BJ (cell line): ENCODE results near the gene RGS7. TPM values are rescaled to one million over a fixed set of nuclear protein-coding genes. Genes with fewer than 3 reads are reported as not detected.
A peak's percentile ranks its signal among the peaks of the same experiment; 100 is the strongest.

Source experiments
- CTCF ChIA-PET: fragments of 350-600 bp; formaldehyde crosslinking; extraction: SDS; loops from one replicate; lab custom pipeline; 2021; ENCODE audit warnings: antibody characterized with exemption, inconsistent platforms; lab: Yijun Ruan, JAX
- POLR2A ChIA-PET: fragments of 300-600 bp; sonication (Branson Sonifier 250); formaldehyde crosslinking; extraction: SDS; loops from one replicate; lab custom pipeline; 2021; ENCODE audit warnings: antibody characterized with exemption; lab: Charles Lee
- DNase-seq: peaks from one replicate; pipeline ENCODE4 v3.0.0-alpha.2; 2011; ENCODE audit warnings: low read depth
- H3K27me3 ChIP-seq: 2 replicates; pipeline ENCODE4 v1.6.0; 2011; ENCODE audit warnings: low read length; ENCODE audit not compliant: control insufficient read depth, insufficient read depth
- H3K36me3 ChIP-seq: 2 replicates; pipeline ENCODE4 v1.5.1; 2011; ENCODE audit warnings: low read length; ENCODE audit not compliant: control insufficient read depth, insufficient read depth
- H3K4me3 ChIP-seq: 2 replicates; pipeline ENCODE4 v1.5.1; 2011; ENCODE audit warnings: low read depth, mild to moderate bottlenecking, control low read depth, low read length
- polyA plus RNA-seq: library from polyadenylated mRNA; depleted of rRNA; stranded (reverse); fragments of >200 nt; gene quantifications from 2 replicates; pipeline ENCODE4 v1.2.3, GENCODE V29; 2011
- TF ChIP-seq, protein P1 (sequence below): IDR thresholded peaks from 2 replicates; pipeline ENCODE4 v1.5.1; 2011; ENCODE audit warnings: low read depth, mild to moderate bottlenecking, control low read depth, inconsistent platforms, low read length, moderate library complexity; ENCODE audit not compliant: insufficient read depth

The RGS7 gene
- polyA plus RNA-seq, 1 experiment, result 0.93 TPM

DNA sequence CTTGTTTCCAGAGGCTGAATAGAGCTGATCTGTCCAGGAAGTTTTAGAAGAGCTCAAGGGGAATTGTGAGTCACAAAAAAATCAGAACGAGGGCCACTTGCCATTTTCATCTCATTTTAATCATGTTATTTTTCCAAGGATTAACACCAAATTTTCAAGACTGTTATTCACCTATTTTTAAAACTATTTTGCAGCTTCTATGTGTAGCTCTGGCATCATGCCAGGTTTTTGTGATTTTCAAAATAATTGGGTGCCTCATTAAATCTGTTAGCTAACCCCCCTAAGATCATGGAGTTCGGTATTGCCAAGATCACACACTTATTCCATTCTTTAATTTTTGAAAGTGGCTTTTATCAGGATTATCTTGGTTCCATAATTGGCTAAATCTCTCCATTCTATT lies 90.9 kb downstream of the RGS7 start:
- TF ChIP-seq, protein P1, sequence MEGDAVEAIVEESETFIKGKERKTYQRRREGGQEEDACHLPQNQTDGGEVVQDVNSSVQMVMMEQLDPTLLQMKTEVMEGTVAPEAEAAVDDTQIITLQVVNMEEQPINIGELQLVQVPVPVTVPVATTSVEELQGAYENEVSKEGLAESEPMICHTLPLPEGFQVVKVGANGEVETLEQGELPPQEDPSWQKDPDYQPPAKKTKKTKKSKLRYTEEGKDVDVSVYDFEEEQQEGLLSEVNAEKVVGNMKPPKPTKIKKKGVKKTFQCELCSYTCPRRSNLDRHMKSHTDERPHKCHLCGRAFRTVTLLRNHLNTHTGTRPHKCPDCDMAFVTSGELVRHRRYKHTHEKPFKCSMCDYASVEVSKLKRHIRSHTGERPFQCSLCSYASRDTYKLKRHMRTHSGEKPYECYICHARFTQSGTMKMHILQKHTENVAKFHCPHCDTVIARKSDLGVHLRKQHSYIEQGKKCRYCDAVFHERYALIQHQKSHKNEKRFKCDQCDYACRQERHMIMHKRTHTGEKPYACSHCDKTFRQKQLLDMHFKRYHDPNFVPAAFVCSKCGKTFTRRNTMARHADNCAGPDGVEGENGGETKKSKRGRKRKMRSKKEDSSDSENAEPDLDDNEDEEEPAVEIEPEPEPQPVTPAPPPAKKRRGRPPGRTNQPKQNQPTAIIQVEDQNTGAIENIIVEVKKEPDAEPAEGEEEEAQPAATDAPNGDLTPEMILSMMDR, result no peak
- no peaks in the 10 kb centered on the region for H3K27me3 ChIP-seq
- no peak overlapping the region for H3K4me3 ChIP-seq
- H3K36me3 ChIP-seq, result no peaks in the 10 kb centered on the region
- POLR2A ChIA-PET, result no interaction called here
- CTCF ChIA-PET, result no interaction called here
- no peak for DNase-seq

DNA sequence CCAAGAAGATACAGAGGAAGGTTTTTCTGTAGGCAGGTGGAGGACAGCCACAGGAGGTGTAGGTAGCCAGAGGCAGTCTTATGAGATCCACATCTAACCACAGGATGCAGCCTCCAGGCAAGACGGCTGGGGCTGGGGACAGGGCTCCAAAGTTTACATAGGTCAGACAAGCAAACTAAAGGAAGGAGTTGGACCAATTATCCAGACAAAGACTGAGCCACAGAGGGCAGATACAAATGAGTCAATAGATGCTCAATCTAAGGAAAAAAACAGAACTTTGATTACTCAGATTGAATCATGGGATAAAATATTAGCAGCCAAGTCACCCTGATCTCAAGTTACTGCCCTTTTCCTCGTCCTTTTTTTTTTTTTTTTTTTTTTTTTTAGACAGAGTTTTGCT lies 91.6 kb downstream of the RGS7 start:
- H3K27me3 ChIP-seq, result no peaks in the 10 kb centered on the region
- POLR2A ChIA-PET, result no interaction called here
- CTCF ChIA-PET, result no interaction called here
- H3K36me3 ChIP-seq, result no peaks in the 10 kb centered on the region
- DNase-seq, result no peak
- TF ChIP-seq, protein P1, result no peak
- no peak overlapping the region for H3K4me3 ChIP-seq

DNA sequence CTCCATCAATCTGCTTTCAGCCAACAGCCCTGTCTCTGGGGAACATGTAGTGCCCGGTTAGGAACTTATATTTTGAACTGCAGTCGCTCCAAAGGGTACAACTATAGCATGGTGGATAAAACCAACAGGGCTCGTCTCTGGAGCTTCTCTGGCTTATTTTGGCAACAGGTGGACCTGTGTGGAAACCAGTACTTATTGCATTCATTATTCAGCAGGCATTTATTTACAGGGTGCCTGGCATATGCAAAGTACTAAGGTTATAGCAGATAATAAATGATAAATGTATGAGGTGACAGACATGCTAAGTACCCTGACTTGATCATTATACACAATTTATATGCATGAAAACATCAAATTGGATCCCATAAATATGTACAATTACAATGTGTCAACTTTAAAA lies 93.7 kb downstream of the RGS7 start:
- no peak for DNase-seq
- no peak overlapping the region for H3K4me3 ChIP-seq
- TF ChIP-seq, protein P1, result no peak
- H3K27me3 ChIP-seq, result no peaks in the 10 kb centered on the region
- CTCF ChIA-PET, result no interaction called here
- no peaks in the 10 kb centered on the region for H3K36me3 ChIP-seq
- POLR2A ChIA-PET, result interaction anchor here (0.6 kb wide), 1 partner anchor 10 kb away, joined by 12 read pairs; no protein-coding TSS in a partner anchor

DNA sequence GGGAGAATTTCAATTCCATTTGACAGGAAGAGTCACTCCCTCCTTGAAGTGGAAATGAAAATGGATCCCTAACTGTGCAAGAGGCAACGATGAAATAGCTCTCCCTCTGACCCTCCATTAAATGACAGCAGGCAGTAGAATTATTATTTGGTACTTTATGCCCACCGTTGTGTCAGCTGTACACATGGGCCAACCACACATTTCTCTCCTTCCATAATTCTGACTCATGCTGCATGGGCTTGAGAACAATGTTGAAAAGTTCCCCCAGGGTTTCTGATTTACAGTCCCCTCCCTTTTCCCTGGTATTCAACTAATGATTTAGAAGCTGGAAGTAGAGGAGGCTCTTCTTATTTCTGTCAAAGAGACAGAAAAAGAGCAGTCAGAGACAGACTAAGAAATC lies 103.5 kb downstream of the RGS7 start:
- ChIA-PET CTCF (no interaction called here), POLR2A (interaction anchor here (0.7 kb wide), 1 partner anchor 10 kb away, joined by 12 read pairs; no protein-coding TSS in a partner anchor)
- no peaks in the 10 kb centered on the region for H3K27me3 ChIP-seq
- TF ChIP-seq, protein P1, result no peak
- peak; percentile 32 for DNase-seq
- no peak overlapping the region for H3K4me3 ChIP-seq
- no peaks in the 10 kb centered on the region for H3K36me3 ChIP-seq

DNA sequence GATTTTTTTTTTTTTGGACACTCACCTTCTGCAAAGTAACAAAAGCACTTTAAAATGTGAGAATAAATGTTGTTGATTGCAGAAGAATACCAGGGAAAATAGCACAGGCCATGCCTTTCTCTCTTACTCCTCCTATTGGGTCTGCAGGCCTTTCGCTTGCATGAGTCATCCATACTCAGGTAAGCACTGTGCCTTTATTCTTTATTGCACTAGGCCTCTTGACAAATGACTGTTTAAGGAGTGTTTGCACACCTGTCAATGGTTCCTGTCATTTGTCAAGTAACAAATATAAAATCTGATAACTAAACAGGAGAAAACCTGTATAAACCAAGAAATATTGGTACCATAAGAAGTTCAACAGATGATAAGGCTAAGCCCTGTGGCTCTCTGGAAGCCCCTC lies 106.5 kb downstream of the RGS7 start:
- ChIA-PET POLR2A (no interaction called here), CTCF (no interaction called here)
- Histone ChIP-seq H3K4me3 (no peak overlapping the region), H3K27me3 (no peaks in the 10 kb centered on the region), H3K36me3 (no peaks in the 10 kb centered on the region)
- TF ChIP-seq, protein P1, result no peak
- no peak for DNase-seq
